PC-9 (cell line): ENCODE results near the gene TMEM200C. TPM values are rescaled to one million over a fixed set of nuclear protein-coding genes. Genes with fewer than 3 reads are reported as not detected.

Experiments used
- BruUV-seq: library from RNA; stranded (reverse); fragments of 400-500 nt; replicated peaks from 2 replicates; lab custom pipeline; 2021; lab: Mats Ljungman, UMichigan
- CTCF ChIA-PET: fragments of 300-600 bp; sonication (Branson Sonifier 250); formaldehyde crosslinking; loops from one replicate; lab custom pipeline; 2022; ENCODE audit warnings: antibody characterized with exemption; lab: Charles Lee
- POLR2A ChIA-PET: fragments of 300-600 bp; sonication (Branson Sonifier 250); formaldehyde crosslinking; loops from one replicate; lab custom pipeline; 2022; ENCODE audit warnings: antibody characterized with exemption; ENCODE audit not compliant: unreplicated experiment; lab: Charles Lee
- DNase-seq, 2 experiments: peaks; one replicate each; pipeline versions ENCODE4 v3.0.0 to v3.0.0-alpha.2; 2015 to 2022; ENCODE audit warnings: mixed read lengths in 1 of 2
- H2AFZ ChIP-seq: fragments of 200-600 bp; sonication (generic); 2 replicates; pipeline ENCODE4 v1.8.1; 2017; ENCODE audit warnings: antibody characterized with exemption
- H3F3A ChIP-seq: fragments of 200-600 bp; sonication (generic); 2 replicates; pipeline ENCODE4 v1.8.1; 2017; ENCODE audit warnings: antibody characterized with exemption, mild to moderate bottlenecking, low read depth; ENCODE audit not compliant: insufficient read depth
- H3K27ac ChIP-seq: fragments of 200-600 bp; sonication (generic); 2 replicates; pipeline ENCODE4 v1.6.1; 2016; ENCODE audit warnings: mixed run types
- H3K27me3 ChIP-seq: fragments of 200-600 bp; sonication (generic); 2 replicates; pipeline ENCODE4 v1.6.1; 2016; ENCODE audit warnings: low read depth, mixed run types; ENCODE audit not compliant: insufficient read depth
- H3K36me3 ChIP-seq: fragments of 200-600 bp; sonication (generic); 2 replicates; pipeline ENCODE4 v1.6.1; 2016; ENCODE audit warnings: low read depth, mixed run types
- H3K4me1 ChIP-seq: fragments of 200-600 bp; sonication (generic); replicated peaks from 2 replicates; pipeline ENCODE4 v1.6.1; 2016; ENCODE audit warnings: mixed run types; ENCODE audit not compliant: insufficient read depth
- H3K4me2 ChIP-seq: fragments of 200-600 bp; sonication (generic); 2 replicates; pipeline ENCODE4 v1.6.1; 2017; ENCODE audit warnings: mixed run types
- H3K4me3 ChIP-seq: fragments of 200-600 bp; sonication (generic); 2 replicates; pipeline ENCODE4 v1.6.1; 2016; ENCODE audit warnings: mixed run types
- H3K79me2 ChIP-seq: fragments of 200-600 bp; sonication (generic); 2 replicates; pipeline ENCODE4 v1.6.1; 2017; ENCODE audit warnings: low read depth, mixed run types
- H3K9me2 ChIP-seq: fragments of 200-600 bp; sonication (generic); 2 replicates; pipeline ENCODE4 v1.8.1; 2017; ENCODE audit warnings: mild to moderate bottlenecking; ENCODE audit not compliant: insufficient read depth
- H3K9me3 ChIP-seq: fragments of 200-600 bp; sonication (generic); 2 replicates; pipeline ENCODE4 v1.8.1; 2016; ENCODE audit warnings: low read depth; ENCODE audit not compliant: insufficient read depth
- H4K20me1 ChIP-seq: fragments of 200-600 bp; sonication (generic); 2 replicates; pipeline ENCODE4 v1.8.1; 2017; ENCODE audit not compliant: insufficient read depth
- EZH2 ChIP-seq: fragments of 200-600 bp; sonication (generic); IDR thresholded peaks from 2 replicates; pipeline ENCODE4 v1.8.0; 2017; ENCODE audit warnings: antibody characterized with exemption, low read depth
- intact Hi-C: fragments of 100-400 bp; cut with micrococcal nuclease; formaldehyde crosslinking; loops from one replicate; pipeline ENCODE4 v1.10.0; 2022; ENCODE audit not compliant: unreplicated experiment
- total RNA-seq: library from RNA; stranded (reverse); gene quantifications from 2 replicates; pipeline ENCODE4 v1.2.3, GENCODE V29; 2021
- TF ChIP-seq, protein P1 (sequence below): fragments of 200-600 bp; sonication (generic); conservative IDR thresholded peaks from 2 replicates; pipeline ENCODE4 v1.6.1; 2017; ENCODE audit warnings: mixed run types, antibody characterized with exemption, mild to moderate bottlenecking, moderate library complexity

Gene TMEM200C
- total RNA-seq, 1 experiment from 2014 or later, result not detected

DNA sequence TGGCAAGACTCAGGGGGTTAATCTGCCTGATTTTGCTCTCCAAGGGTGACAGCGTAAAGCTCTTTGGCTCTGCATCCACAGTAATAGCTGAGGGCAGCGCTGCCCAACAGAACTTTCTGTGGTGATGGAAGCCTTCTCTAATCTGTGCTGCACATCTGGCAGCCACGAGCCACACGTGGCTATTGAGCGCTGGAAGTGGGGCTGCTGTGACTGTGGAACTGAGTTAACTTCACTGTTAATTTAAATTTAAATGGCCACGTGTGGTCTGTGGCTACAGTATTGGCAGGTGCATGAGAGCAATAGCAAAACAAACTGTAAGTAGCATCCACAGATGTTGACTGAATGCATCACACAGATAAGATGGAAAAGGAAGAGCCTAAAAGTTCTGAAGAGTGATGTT is 47.3 kb upstream of the TMEM200C start:
- H3K9me2 ChIP-seq, result no peaks in the 10 kb centered on the region
- no peak overlapping the region for H3K4me3 ChIP-seq
- CTCF ChIA-PET, result no interaction called here
- H3K4me1 ChIP-seq, result no peaks in the 10 kb centered on the region
- H3K9me3 ChIP-seq, result no peaks in the 10 kb centered on the region
- TF ChIP-seq, protein P1, sequence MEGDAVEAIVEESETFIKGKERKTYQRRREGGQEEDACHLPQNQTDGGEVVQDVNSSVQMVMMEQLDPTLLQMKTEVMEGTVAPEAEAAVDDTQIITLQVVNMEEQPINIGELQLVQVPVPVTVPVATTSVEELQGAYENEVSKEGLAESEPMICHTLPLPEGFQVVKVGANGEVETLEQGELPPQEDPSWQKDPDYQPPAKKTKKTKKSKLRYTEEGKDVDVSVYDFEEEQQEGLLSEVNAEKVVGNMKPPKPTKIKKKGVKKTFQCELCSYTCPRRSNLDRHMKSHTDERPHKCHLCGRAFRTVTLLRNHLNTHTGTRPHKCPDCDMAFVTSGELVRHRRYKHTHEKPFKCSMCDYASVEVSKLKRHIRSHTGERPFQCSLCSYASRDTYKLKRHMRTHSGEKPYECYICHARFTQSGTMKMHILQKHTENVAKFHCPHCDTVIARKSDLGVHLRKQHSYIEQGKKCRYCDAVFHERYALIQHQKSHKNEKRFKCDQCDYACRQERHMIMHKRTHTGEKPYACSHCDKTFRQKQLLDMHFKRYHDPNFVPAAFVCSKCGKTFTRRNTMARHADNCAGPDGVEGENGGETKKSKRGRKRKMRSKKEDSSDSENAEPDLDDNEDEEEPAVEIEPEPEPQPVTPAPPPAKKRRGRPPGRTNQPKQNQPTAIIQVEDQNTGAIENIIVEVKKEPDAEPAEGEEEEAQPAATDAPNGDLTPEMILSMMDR, result no peak
- TF ChIP-seq EZH2, result no peak
- no peaks in the 10 kb centered on the region for H4K20me1 ChIP-seq
- no peak overlapping the region for H3K4me2 ChIP-seq
- no peak overlapping the region for H2AFZ ChIP-seq
- no peaks in the 10 kb centered on the region for H3K79me2 ChIP-seq
- H3K27me3 ChIP-seq, result peaks cover 18% of the 10 kb centered on the region; the same call in 1 of the 2 replicates
- H3K27ac ChIP-seq, result no peak overlapping the region
- BruUV-seq, result no TSS peak
- H3F3A ChIP-seq, result no peaks in the 10 kb centered on the region
- intact Hi-C loops, result no loop called here
- POLR2A ChIA-PET, result no interaction called here
- no peaks in the 10 kb centered on the region for H3K36me3 ChIP-seq
- no peak for DNase-seq

GRCh38 chr18:5941890-5942289 is 46.6 kb upstream of the TMEM200C start:
- H3F3A ChIP-seq, result no peaks in the 10 kb centered on the region
- DNase-seq, result no peak
- no peak overlapping the region for H3K27ac ChIP-seq
- BruUV-seq, result no TSS peak
- H3K9me3 ChIP-seq, result no peaks in the 10 kb centered on the region
- no peaks in the 10 kb centered on the region for H3K9me2 ChIP-seq
- no peak overlapping the region for H3K4me3 ChIP-seq
- no peak overlapping the region for H3K4me2 ChIP-seq
- ChIA-PET POLR2A (no interaction called here), CTCF (no interaction called here)
- intact Hi-C loops, result no loop called here
- peaks cover 21% of the 10 kb centered on the region; the same call in 1 of the 2 replicates for H3K27me3 ChIP-seq
- H3K79me2 ChIP-seq, result no peaks in the 10 kb centered on the region
- H3K36me3 ChIP-seq, result no peaks in the 10 kb centered on the region
- no peak for TF ChIP-seq EZH2
- TF ChIP-seq, protein P1, result no peak
- H3K4me1 ChIP-seq, result no peaks in the 10 kb centered on the region
- H4K20me1 ChIP-seq, result no peaks in the 10 kb centered on the region
- no peak overlapping the region for H2AFZ ChIP-seq

- H4K20me1 ChIP-seq, result no peaks in the 10 kb centered on the region
- H3K4me3 ChIP-seq, result no peak overlapping the region
- H3K27ac ChIP-seq, result no peak overlapping the region
- TF ChIP-seq, protein P1, result no peak
- TF ChIP-seq EZH2, result no peak
- intact Hi-C loops, result no loop called here
- ChIA-PET CTCF (no interaction called here), POLR2A (no interaction called here)
- H3F3A ChIP-seq, result no peaks in the 10 kb centered on the region
- H3K9me3 ChIP-seq, result no peaks in the 10 kb centered on the region
- no peak overlapping the region for H2AFZ ChIP-seq
- no peaks in the 10 kb centered on the region for H3K4me1 ChIP-seq
- BruUV-seq, result no TSS peak
- no peaks in the 10 kb centered on the region for H3K36me3 ChIP-seq
- H3K79me2 ChIP-seq, result no peaks in the 10 kb centered on the region
- H3K27me3 ChIP-seq, result peaks cover 33% of the 10 kb centered on the region; the same call in 1 of the 2 replicates
- DNase-seq, result no peak
- H3K9me2 ChIP-seq, result no peaks in the 10 kb centered on the region
- H3K4me2 ChIP-seq, result no peak overlapping the region
Observed at GRCh38 chr18:5939801-5940667, 44.7 kb upstream of the TMEM200C start.
